ENCODE data around the gene MED17. TPM values are rescaled to one million over a fixed set of nuclear protein-coding genes. Genes with fewer than 3 reads are reported as not detected.
A peak's percentile ranks its signal among the peaks of the same experiment; 100 is the strongest.
"Not testable (repeated sequence)": the region's sequence is repeated elsewhere in the genome, so short reads cannot be mapped to it uniquely, and the experiment has no call there.

The MED17 gene
- polyA plus RNA-seq, 5 donors = 40.6 to 52.1 (median 43.2) TPM

DNA sequence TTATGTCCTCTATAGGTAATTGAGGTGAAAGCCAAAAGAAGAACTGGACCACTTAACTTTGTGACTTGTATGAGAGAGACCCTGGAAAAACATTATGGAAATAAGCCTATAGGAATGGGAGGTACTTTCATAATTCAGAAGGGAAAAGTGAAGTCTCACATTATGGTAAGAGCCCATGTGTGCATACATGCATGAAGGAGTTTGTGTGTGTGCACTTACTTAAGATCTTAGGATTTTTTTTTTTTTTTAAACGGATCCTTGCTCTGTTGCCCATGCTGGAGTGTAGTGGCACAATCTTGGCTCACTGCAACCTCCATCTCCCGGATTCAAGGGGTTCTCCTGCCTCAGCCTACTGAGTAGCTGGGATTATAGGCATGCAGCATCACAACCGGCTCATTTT lies 26.8 kb upstream of the MED17 start:
- no peak for DNase-seq

DNA sequence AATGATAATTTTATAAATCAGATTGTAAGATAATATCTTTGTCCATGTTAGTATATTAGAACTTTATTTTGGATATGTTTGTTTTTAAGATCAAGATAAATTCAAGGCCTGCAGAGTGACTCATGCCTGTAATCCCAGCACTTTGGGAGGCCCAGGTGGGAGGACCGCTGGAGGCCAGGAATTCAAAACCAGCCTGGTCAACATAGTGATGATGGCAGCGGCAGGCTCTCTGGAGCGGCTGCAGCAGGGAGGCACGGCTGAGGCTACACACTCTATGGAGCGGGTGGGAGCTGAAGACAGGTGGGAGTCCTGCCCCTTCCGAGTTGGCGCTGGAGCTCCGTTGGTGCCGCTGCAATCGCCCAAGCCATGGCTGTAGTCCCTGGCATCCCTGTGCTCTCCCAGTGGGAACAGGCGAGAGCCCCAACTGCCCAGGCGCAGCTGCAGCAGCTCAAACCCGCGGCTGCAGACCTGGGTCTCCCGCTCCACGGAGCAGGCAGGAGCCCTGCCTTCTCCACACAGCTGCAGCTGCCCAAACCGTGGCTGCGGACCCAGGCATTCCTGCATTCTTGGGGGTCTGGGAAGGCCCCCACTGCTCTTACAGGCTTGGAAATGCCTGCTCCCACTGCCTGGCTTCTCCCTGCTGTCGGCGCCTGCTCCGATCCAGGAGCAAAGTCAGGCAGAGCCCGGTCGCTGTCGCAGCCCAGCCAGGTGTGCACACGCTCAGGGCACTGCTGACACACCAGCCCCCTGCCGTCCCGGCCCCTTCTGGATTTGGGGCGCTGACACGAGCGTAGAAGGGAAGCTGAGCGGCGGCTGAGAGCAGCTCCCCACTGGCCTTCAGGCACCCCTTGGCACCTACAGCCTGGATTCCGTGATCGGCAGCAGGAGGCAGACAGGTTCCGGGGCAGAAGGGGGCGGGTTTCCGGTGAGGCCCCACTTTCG lies 25.9 kb upstream of the MED17 start:
- no peak for DNase-seq

DNA sequence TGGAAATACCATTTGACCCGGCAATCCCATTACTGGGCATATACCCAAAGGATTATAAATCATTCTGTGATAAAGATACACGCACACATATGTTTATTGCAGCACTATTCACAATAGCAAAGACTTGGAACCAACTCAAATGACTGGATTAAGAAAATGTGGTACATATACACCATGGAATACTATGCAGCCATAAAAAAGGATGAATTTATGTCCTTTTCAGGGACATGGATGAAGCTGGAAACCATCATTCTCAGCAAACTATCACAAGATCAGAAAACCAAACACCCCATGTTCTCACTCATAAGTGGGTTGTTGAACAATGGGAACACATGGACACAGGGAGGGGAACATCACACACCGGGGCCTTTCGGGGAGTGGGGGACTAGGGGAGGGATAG lies 25.0 kb upstream of the MED17 start:
- DNase-seq = not testable (repeated sequence)

DNA sequence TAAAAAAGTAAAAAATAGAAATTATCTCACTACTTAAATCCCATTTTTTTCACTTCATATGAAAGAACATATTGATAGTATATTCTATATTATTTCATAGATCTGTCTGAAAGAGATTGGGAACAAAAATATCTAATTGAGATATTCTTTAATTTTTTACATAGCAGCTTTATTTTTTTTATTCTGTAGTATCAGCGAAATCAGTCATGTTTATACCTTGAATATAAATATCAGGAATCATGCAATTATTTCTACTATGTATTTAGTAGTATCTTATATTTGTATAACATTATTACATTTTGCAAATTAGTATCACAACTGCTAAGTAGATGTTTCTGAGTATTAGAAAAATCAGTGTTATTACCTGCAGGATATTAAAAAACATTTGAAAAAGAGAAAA lies 22.2 kb upstream of the MED17 start:
- no peak for DNase-seq

DNA sequence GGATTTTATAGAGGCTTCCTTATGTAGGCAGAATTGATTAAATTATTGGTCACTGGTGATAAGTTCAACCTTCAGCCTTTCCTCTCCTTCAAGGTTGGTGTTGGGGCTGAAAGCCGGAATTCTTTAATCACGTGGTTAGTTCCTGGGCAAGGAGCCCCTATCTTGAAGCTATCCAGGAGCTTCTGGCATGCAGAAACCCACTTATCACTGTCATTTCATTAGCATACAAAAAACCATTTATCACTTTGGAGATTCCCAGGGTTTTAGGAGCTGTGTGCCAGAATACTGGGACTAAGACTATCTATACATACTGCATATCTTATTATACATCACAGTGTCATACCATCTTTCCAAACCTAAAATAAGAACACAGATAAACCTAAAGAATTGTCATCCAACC lies 18.5 kb upstream of the MED17 start:
- no peak for DNase-seq

DNA sequence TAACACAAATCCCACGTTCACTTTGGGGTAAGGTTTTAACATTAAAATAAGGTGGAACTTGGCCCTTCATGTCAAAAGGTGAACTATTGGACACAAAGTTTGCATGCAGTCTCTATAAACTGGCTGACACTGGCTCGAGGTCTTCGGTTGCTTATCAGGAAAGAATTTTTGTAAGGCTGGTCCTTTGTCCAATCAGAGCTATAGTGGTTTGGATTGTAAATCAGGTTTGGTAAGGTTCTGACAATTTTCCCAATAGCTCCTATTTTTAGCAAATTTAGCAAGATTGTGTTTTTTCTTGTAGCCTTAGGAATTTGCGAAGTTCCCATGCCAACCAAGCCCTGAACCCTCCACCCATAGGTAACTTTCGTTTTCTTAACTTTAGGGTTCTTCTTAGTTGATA lies 17.6 kb upstream of the MED17 start:
- peak; percentile 16 to 19 for DNase-seq

DNA sequence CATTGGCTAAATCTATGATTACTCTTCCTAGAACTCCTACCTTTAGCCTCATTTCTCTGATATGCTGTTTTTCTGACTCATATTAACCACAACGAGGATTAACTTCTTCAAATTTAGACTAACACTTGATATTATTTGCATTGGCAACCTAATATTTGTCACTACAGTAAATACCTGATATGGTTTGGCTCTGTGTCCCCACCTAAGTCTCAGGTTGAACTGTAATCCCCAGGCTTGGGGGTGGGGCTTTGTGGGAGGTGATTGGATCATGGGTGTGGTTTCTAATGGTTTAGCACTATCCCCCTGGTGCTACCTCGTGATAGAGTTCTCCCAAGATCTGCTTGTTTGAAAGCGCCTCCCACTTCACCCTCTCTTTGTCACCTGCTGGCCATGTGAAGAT lies 17.1 kb upstream of the MED17 start:
- no peak for DNase-seq

DNA sequence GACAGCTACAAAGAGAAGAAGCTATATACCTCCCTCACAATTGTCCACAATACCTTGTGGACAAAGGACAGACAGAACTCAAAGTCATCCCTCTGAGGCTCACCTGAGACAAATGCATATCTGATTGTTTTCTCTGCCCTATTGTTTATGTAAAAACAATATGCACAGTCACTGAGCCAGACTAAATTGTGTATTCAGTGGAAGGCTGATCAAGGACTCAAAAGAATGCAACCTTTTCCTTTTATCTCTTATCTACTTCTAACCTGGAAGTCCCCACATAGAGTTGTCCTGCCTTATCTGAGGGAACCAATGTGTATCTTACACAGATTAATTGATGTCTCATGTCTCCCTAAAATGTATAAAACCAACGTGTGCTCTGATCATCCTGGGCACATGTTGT lies 13.9 kb upstream of the MED17 start:
- DNase-seq = no peak

DNA sequence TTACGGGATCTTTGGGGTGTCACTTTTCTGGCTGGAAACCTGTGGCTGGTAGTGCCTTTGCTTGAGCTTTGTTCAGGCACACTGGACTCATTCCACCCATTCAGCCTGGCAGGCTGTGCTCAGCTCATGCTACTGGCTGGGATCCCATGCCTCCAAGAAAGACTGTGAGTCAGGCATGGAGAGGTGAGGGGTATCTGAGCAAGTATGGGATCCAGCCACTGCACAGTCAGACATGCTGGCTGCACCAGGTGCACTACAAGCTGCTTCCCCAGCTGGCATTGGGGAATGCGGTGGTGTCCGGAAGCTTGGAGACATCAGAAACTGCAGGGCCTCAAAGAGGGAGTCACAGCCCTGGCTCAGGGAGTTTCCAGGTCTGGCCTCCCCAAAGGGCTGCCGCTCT lies 12.0 kb upstream of the MED17 start:
- DNase-seq = no peak

DNA sequence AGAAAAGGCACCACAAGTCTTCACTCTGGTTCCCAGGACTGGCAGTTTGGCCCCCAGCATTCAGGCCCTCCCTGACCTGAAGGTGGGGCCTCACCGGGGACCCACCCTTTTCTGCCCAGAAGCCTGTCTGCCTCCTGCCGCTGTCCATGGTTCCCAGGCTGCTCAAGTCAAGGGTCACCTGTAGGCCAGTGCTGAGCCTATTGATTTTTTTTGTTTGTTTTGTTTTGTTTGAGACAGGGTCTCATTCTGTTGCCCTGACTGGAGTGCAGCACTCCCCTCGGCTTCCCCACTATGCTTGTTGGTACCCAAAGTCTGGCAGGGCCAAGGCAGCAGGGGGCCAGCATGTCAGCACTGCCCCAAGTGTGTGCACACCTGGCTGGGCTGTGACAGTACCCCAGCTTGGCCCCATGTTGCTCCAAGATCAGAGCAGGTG lies 11.0 kb upstream of the MED17 start:
- no peak for DNase-seq

DNA sequence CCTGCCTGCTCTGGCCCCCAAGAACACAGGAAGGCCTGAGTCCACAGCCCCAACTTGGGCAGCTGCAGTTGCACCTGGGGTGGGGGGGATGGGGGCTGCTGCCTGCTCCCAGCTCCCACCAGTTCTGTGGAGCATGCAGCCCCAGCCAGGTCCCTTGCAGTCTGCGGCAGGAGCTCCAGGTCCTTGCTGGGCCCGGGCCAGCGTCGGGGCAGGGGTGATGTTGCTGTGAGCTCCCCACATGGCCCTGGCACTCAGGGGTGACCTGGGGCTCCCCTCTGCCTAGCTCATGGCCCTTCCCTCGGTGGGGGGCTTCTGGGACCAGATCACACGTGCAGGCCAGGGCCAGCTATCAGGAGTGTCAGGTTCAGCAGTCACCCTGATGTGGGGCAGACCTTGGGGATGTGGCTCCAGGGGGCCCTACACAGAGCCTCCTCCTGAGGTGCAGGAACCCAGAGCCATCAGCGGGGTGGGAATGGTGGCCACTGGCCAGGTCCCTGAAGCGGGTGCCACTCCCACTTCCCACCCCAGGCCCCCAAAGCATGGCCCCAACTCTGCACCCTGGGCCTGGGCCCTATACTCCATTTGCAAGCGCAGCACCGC lies 10.4 kb upstream of the MED17 start:
- no peak for DNase-seq

DNA sequence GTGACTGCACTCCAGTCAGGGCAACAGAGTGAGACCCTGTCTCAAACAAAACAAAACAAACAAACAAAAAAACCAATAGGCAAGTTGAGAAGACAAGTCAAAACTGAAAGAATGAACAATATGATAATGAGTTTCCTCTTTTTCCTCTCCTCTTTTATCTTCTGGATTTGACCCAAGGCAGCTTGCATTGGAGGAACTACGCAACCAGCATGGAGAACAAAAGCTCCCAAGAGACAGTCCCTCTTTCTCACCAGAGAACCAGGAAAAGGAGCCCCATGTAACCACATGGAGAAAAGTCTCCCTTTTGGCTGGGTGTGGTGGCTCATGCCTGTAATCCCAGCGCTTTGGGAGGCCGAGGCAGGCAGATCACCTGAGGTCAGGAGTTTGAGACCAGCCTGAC lies 9.5 kb upstream of the MED17 start:
- DNase-seq = not testable (repeated sequence)

DNA sequence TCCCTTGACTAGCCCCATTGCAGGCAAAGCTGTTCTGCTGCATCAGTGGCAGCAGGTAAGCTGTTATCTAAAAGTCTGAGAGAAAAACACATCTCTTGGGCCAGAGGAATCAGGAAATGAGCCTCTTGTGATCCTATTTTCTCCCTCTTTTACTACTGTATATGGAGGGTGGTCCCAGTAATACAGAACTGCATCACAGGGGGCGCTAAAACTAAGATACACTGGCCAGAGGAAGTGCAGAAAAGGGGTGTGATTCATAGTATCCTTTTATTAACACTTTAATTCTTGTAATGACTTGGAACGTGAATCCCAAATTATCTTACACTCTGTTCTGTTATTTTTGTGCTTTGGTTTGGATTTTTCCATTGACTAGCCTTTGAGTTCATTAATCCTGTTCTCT lies 8.8 kb upstream of the MED17 start:
- DNase-seq = no peak

DNA sequence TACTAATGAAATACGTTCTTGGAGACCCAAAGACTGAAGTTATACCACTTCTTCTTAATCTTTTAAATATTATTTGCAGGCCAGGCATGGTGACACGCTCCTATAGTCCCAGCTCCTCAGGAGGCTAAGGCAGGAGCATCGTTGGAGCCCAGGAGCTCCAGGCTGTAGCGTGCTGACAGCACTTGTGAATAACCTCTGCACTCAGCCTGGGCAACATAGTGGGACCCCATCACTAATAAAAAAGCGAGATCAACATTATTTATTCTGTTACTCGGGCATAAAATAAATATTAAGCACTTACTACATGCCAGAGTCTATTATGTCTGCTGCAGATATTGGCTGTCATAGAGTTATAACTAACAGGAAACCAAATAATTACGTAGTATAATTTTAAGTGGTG lies 720 bp upstream of the MED17 start:
- DNase-seq = no peak

DNA sequence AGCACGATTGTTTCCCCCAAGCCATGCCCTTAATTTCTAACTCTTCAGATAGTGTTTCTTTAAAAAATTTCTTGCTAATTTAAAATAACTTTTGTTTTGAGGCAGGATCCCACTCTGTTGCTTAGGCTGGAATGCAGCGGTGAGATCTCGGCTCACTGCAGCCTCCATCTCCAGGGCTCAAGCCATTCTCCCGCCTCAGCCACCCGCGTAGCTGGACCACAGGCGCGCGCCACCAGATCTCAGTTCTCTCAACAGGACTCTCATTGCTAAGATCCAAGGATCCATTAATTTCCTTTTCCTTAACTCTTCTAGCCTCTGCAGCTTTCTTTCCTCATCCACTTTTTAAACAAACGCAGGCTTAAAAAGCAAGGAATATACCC lies 327 bp upstream of the MED17 start:
- no peak for DNase-seq

DNA sequence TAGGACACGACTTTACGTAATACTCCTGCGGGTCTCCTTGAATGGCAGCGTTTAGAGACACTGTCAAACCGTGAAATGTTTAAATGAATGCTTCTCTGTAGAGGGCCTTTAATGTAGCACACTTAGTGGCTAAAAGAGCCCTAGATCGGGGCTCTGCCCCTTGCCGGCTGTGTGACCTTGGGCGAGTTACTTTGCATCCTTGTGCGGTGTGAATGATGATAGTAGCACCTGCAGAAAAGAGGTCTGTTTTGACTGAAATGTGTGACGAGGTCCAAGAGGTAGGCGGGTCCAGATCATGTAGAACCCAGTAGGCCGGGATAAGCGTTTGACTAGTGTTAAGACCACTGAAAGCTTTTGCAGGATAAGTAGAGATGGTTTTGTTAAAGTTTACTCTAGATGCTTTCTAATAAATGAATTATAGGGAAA lies 866 bp downstream of the MED17 start:
- peak in 1 of 2 donors; percentile 10 for DNase-seq

DNA sequence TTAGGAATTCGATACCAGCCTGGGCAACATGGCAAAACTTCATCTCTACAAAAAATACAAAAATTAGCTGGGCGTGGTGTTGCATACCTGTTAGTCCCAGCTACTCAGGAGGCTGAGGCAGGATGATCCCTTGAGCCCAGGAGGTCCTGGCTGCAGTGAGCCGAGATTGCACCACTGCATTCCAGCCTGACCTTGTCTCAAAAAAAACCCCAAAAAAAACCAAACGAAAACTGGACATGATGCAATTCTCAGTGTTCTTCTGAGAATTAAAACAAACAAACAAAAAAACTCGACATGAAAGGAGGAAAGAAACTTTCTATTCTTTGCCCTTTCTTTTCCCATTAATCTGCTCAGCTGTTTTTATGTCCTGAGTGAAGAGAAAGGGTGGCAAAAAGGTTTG lies 7.4 kb downstream of the MED17 start:
- DNase-seq = no peak

DNA sequence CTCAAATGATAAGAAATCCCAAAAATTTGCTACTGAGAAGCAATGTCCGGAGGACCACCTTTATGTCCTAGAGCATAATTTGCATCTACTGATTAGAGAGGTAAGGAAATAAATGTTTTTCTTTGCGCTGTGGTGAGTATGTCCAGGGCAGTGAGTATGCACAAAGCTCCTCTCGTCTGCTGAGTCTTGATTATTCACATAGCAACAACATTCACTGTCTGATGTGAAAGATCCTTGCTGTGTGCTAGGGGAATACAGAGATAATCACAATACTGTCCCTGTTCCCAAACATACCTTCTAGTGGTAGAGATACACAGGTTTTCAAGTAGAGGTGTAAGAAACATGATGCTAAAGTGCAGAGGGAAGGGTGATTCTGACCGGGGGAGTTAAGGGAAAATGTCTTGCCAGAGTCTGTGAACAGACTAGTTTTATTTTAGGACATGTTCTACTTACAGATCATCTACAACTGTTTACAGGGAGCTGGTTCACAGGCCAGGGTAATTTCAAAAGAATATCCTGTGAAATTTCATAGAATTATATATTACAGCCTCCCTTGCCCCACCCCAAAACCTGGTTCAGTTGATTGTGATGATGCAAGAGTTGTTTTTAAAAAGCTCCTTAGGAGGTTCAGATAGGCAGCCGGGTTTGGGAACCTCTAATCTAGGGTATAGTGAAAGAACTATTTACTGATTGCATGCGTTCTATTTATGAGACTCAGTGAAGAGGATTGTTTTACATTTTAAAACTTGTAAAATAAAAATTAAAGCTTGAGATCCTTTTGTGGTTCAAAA lies 12.6 kb downstream of the MED17 start:
- DNase-seq = no peak

DNA sequence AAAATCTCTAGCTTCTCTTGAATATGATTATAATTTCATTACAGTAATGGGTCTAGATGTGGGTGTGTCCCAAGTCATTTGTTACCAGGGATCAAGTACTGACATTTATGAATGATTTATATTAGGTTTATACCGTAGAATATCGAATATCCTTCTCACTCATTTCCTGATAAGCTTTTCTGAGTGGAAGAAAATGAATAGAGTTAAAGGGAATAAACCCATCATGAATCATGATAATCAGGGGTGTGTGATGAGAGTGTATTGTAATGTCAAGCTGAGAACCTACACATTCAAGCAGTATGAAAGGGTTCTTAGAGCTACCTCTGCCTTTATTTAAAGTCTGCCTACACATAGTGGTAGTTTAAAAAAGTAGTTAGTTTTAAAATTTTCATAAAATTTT lies 17.3 kb downstream of the MED17 start:
- no peak for DNase-seq

DNA sequence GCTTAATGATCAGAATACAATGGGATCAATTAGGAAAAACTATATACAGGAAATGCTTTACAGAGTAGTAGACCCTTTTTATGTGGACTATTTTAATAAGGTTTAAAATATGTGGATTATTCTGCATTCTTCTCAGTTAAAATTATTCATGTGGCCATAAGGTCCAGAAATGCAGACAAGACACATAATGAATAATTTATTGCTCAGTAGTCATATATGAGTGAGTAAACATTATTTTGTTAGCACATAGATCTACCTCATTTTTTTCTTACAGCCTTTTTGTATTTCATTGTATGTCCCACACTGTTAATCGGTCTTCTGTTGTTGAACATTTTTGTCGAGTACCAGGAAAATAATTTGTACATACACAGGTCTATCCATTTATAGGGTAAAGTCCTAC lies 20.8 kb downstream of the MED17 start:
- no peak for DNase-seq

DNA sequence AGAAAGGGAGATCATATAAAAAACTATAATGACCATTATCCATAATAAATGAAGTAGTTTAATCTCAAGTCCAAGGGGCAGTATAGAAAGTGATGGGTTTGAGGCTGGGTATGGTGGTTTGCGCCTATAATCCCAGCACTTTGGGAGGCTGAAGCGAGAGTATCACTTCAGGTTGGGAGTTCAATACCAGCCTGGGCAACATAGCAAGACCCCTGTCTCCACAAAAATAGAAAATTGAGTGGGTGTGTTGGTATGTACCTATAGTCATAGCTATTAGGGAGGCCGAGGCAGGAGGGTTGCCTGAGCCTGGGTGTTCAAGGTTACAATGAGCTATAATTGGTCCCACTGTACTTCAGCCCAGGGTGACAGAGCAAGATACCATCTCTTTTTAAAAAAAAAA lies 23.9 kb downstream of the MED17 start:
- no peak for DNase-seq

DNA sequence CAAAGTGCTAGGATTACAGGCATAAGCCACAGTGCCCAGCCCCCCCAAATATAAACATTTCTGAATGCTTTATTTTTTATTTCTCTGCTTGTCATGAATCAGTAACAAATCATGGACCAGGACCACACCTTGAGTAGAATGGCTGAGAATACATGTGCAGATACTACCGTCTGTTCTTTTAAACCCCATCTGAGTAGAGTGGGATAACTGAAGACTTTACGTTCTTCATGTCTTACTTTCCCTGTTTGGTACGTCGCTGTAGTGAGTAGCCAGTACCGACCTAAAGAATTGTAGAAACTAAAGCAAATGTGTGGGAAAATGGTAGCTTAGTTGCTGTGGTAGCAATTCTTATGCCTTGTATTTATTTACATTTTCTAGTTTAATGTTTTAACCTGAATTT lies 29.9 kb downstream of the MED17 start:
- no peak for DNase-seq

Data from right lung (tissue), 5 donors.